GM21515 (cell line): ENCODE measurements around the gene ZNF296.

Experiments used
- ATAC-seq: cut with Tn5 transposase; IDR thresholded peaks from one replicate; pipeline ENCODE4 v1.9.1; 2021; ENCODE audit not compliant: unreplicated experiment

The ZNF296 gene

GRCh38 chr19:45061965-45062364 lies 14.3 kb downstream of the ZNF296 start:
- ATAC-seq: no peak

- no peak for ATAC-seq
Observed at GRCh38 chr19:45059258-45059965, 16.9 kb downstream of the ZNF296 start.

GRCh38 chr19:45058622-45059159 lies 17.6 kb downstream of the ZNF296 start:
- ATAC-seq: no peak

GRCh38 chr19:45057444-45057843 lies 18.8 kb downstream of the ZNF296 start:
- no peak for ATAC-seq

- ATAC-seq: no peak
Observed at GRCh38 chr19:45056831-45057230, 19.4 kb downstream of the ZNF296 start.

- ATAC-seq: no peak
Observed at GRCh38 chr19:45051929-45052579, 24.2 kb downstream of the ZNF296 start.

GRCh38 chr19:45050036-45050435 lies 26.2 kb downstream of the ZNF296 start:
- no peak for ATAC-seq

GRCh38 chr19:45049073-45049736 lies 27.1 kb downstream of the ZNF296 start:
- no peak for ATAC-seq

GRCh38 chr19:45047188-45047797 lies 29.0 kb downstream of the ZNF296 start:
- ATAC-seq: no peak

- no peak for ATAC-seq
Observed at GRCh38 chr19:45046355-45046754, 29.9 kb downstream of the ZNF296 start.

- ATAC-seq: no peak
Observed at GRCh38 chr19:45045671-45046353, 30.5 kb downstream of the ZNF296 start.

- no peak for ATAC-seq
Observed at GRCh38 chr19:45041125-45041524, 35.2 kb downstream of the ZNF296 start.

GRCh38 chr19:45040059-45040771 lies 36.1 kb downstream of the ZNF296 start:
- no peak for ATAC-seq

GRCh38 chr19:45038931-45039893 lies 37.1 kb downstream of the ZNF296 start, which contains the start of gene CLASRP:
TSS of gene CLASRP (plus strand) at chr19:45039045. CDS start at chr19:45040213, 1,168 bp downstream.
- ATAC-seq: peak; percentile 77

GRCh38 chr19:45037393-45038169 lies 38.7 kb downstream of the ZNF296 start:
- ATAC-seq: no peak

- ATAC-seq: no peak
Observed at GRCh38 chr19:45035755-45036154, 40.5 kb downstream of the ZNF296 start.

GRCh38 chr19:45032421-45032820 lies 43.9 kb downstream of the ZNF296 start:
- ATAC-seq: no peak

- ATAC-seq: no peak
Observed at GRCh38 chr19:45030825-45031224, 45.5 kb downstream of the ZNF296 start.
